Measurements from ENCODE around the gene MAPKBP1. TPM values are rescaled to one million over a fixed set of nuclear protein-coding genes. Genes with fewer than 3 reads are reported as not detected.
A peak's percentile ranks its signal among the peaks of the same experiment; 100 is the strongest.

Gene MAPKBP1
- total and polyA plus RNA-seq, 2 of the 4 experiments (the other 2 are of a cell fraction) = 12.5 to 15.3 TPM

- peak overlapping the region; percentile 53 for H2BK5ac ChIP-seq (ENCODE audit: low read depth, low read length, poor library complexity, severe bottlenecking)
- ATAC-seq (ENCODE audit: low read depth) (no peak), DNase-seq (no peak)
- no peaks in the 10 kb centered on the region for H3K36me3 ChIP-seq (ENCODE audit: control insufficient read depth, insufficient read depth, low read length)
- dilution Hi-C loops (cut with HindIII; ENCODE audit: low sequenced_read_pairs, unreplicated experiment) (no loop called here), in situ Hi-C loops (cut with MboI; ENCODE audit: low sequenced_read_pairs) (no loop called here), intact Hi-C loops (cut with micrococcal nuclease) (no loop called here)
- no peak overlapping the region for H3K9ac ChIP-seq (ENCODE audit: low read depth, low read length)
- peaks cover 8% of the 10 kb centered on the region for H3K9me1 ChIP-seq (ENCODE audit: insufficient read depth, low read length)
- peaks cover 12% of the 10 kb centered on the region for H3K4me1 ChIP-seq (ENCODE audit: control insufficient read depth, insufficient read depth, low read length)
- peak overlapping the region in 1 of 2 experiments; percentile 15; a peak in 1 of 4 replicates for H4K8ac ChIP-seq (ENCODE audit: low read depth in 2 of 2, low read length in 2 of 2)
- 0 out of 2 replicates have a peak overlapping the region, but pooled peaks have one; percentile 14 for H4K91ac ChIP-seq (ENCODE audit: insufficient read depth, low read depth, low read length)
- no peaks in the 10 kb centered on the region for H3K9me3 ChIP-seq (ENCODE audit: control insufficient read depth, insufficient read depth, low read length)
- H2BK15ac ChIP-seq (ENCODE audit: low read depth, low read length) = no peak overlapping the region
- H4K5ac ChIP-seq (ENCODE audit: low read depth, low read length) = no peak overlapping the region
- peak overlapping the region; percentile 24; the same call in 1 of the 2 replicates for H3K56ac ChIP-seq (ENCODE audit: extremely low read depth, insufficient read depth, low read length)
- no peak overlapping the region for H3K23ac ChIP-seq (ENCODE audit: low read depth, low read length)
- H3K79me1 ChIP-seq (ENCODE audit: low read depth in 1 of 2, low read length in 2 of 2) = peaks cover 35 to 80% of the 10 kb centered on the region in 2 experiments
- no peak overlapping the region for H3K18ac ChIP-seq (ENCODE audit: low read depth, low read length)
- no peak overlapping the region for H2BK20ac ChIP-seq (ENCODE audit: low read depth, low read length)
- H4K20me1 ChIP-seq (ENCODE audit: insufficient read depth, low read length) = peaks cover 20% of the 10 kb centered on the region; the same call in 1 of the 2 replicates
- H3K14ac ChIP-seq (replicated peaks; ENCODE audit: low read depth, low read length) = no peak overlapping the region
- no peak overlapping the region for H2AK9ac ChIP-seq (replicated peaks; ENCODE audit: low read depth, low read length, poor library complexity)
- 0 out of 2 replicates have a peak overlapping the region, but pooled peaks have one; percentile 42 for H3K4me2 ChIP-seq (ENCODE audit: low read depth, low read length)
- ChIA-PET CTCF (no interaction called here), POLR2A (ENCODE audit: unreplicated experiment) (interaction anchor here (0.7 kb wide), 1 partner anchor 827 kb away, joined by 12 read pairs; no protein-coding TSS in a partner anchor)
- H3K27me3 ChIP-seq (ENCODE audit: control insufficient read depth, insufficient read depth, low read length) = no peaks in the 10 kb centered on the region
- peak overlapping the region; percentile 29; the same call in 1 of the 2 replicates for H3K4ac ChIP-seq (ENCODE audit: low read depth, low read length)
- no CpG with 5 or more reads among the region's 1 CpG for WGBS, 2 experiments (ENCODE audit: extremely low coverage in 2 of 2, insufficient read length in 1 of 2)
- TF ChIP-seq SMC3 (IDR thresholded peaks at IDR 0.05; ENCODE audit: low read depth, low read length) = no peak
- no peak overlapping the region for H2AK5ac ChIP-seq (ENCODE audit: low read depth, low read length)
- BruUV-seq (replicated peaks) = no TSS peak
- no peak overlapping the region for H2BK120ac ChIP-seq (ENCODE audit: low read depth, low read length)
- no peak overlapping the region for H2AFZ ChIP-seq (replicated peaks; ENCODE audit: low read length, poor library complexity)
- H3K27ac ChIP-seq (ENCODE audit: insufficient read depth, low read length) = peak overlapping the region; percentile 12; the same call in 1 of the 2 replicates
- no peak overlapping the region for H3K4me3 ChIP-seq (ENCODE audit: insufficient read depth, low read depth, low read length)
Measured at GRCh38 chr15:41780727-41781126, 6.4 kb downstream of the MAPKBP1 start.
